ENCODE results near the gene SMYD3. TPM values are rescaled to one million over a fixed set of nuclear protein-coding genes. Genes with fewer than 3 reads are reported as not detected.

The SMYD3 gene
- polyA plus RNA-seq, 1 donor from 2014 or later, result 48.6 TPM

DNA sequence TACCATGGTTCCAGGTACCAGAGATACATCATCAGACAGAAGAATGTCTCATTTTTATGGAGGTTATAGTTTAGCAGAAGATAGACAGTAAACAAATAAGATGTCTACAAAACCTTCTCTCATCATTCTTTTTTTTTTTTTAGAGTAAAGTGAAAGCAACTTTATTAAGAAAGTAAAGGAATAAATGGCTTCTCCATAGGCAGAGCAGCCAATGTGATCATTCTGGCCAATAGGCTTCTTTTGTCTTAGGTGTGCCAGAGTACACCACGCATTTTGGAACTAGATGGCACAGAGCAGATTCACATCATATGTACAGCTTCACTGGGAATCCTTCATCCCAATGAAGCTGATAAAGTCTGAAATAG lies 428.2 kb downstream of the SMYD3 start:
- no peaks in the 10 kb centered on the region for H4K20me1 ChIP-seq (ENCODE audit: insufficient read depth)
- TF ChIP-seq POLR2AphosphoS5 (IDR thresholded peaks at IDR 0.05), result no peak
- no peak overlapping the region for H3K4me3 ChIP-seq (ENCODE audit: low read length)
- no peaks in the 10 kb centered on the region for H3K9me2 ChIP-seq (ENCODE audit: insufficient read depth, low read length)
- H2AFZ ChIP-seq (ENCODE audit: low read depth, low read length), result no peak overlapping the region
- no peaks in the 10 kb centered on the region for H3K9me3 ChIP-seq (ENCODE audit: low read length)
- no peaks in the 10 kb centered on the region for H3F3A ChIP-seq (ENCODE audit: insufficient read depth, low read length, poor library complexity, severe bottlenecking)
- no peak overlapping the region for H3K4me2 ChIP-seq (ENCODE audit: low read length)
- no peak overlapping the region for H3K9ac ChIP-seq (ENCODE audit: low read length)
- no peaks in the 10 kb centered on the region for H3K79me2 ChIP-seq (replicated peaks; ENCODE audit: insufficient read depth, low read length)
- no peak overlapping the region for H3K27ac ChIP-seq (ENCODE audit: low read length)
- no peaks in the 10 kb centered on the region for H3K27me3 ChIP-seq (ENCODE audit: insufficient read depth, low read depth, low read length)
- no peaks in the 10 kb centered on the region for H3K36me3 ChIP-seq (ENCODE audit: insufficient read depth, low read length)

DNA sequence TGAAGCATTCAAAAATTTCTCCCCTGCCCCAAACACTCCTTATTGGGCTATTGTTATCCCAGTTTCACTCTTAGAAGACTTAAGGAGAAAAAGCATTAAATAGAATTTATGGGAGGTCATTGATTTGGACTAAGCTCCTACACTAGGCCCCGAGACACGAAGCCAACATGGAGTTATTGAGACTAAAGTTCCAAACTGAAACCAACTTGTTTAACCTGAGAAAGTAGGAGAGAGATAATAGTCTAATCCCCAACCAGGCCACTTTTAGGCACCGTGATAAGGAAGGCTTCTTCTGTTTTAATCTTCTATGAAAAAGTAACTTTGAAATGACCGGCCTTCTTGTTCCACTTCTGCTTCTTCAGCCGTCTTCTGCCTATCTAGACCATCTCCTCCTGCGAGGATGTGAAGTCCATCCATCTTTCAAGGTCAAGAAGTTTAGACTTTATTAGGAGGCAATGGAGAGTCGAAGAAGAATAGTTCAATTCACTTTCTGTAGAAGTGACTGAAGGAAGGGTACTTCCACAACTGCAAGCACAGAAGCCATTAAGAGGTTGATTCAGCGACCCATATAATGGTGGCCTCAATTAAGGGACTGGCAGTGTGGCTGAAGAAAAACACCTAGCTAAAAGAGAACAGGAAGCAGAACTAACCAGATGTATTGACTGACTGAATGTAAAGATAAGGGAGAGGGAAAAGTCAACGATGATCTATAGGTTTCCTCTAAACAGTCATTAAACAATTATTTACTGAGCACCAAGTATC lies 428.8 kb downstream of the SMYD3 start:
- Histone ChIP-seq H4K20me1 (ENCODE audit: insufficient read depth) (no peaks in the 10 kb centered on the region), H3K4me2 (ENCODE audit: low read length) (no peak overlapping the region), H3K27me3 (ENCODE audit: insufficient read depth, low read depth, low read length) (no peaks in the 10 kb centered on the region), H3K9me2 (ENCODE audit: insufficient read depth, low read length) (no peaks in the 10 kb centered on the region), H3K4me3 (ENCODE audit: low read length) (no peak overlapping the region), H3K9ac (ENCODE audit: low read length) (no peak overlapping the region), H3K9me3 (ENCODE audit: low read length) (no peaks in the 10 kb centered on the region), H3K79me2 (replicated peaks; ENCODE audit: insufficient read depth, low read length) (no peaks in the 10 kb centered on the region), H3K27ac (ENCODE audit: low read length) (no peak overlapping the region), H2AFZ (ENCODE audit: low read depth, low read length) (no peak overlapping the region), H3K36me3 (ENCODE audit: insufficient read depth, low read length) (no peaks in the 10 kb centered on the region), H3F3A (ENCODE audit: insufficient read depth, low read length, poor library complexity, severe bottlenecking) (no peaks in the 10 kb centered on the region)
- TF ChIP-seq RAD21 (conservative IDR thresholded peaks at IDR 0.05) (no peak), MXI1 (conservative IDR thresholded peaks at IDR 0.05; ENCODE audit: poor library complexity, severe bottlenecking) (no peak)
- TF ChIP-seq, protein P1, sequence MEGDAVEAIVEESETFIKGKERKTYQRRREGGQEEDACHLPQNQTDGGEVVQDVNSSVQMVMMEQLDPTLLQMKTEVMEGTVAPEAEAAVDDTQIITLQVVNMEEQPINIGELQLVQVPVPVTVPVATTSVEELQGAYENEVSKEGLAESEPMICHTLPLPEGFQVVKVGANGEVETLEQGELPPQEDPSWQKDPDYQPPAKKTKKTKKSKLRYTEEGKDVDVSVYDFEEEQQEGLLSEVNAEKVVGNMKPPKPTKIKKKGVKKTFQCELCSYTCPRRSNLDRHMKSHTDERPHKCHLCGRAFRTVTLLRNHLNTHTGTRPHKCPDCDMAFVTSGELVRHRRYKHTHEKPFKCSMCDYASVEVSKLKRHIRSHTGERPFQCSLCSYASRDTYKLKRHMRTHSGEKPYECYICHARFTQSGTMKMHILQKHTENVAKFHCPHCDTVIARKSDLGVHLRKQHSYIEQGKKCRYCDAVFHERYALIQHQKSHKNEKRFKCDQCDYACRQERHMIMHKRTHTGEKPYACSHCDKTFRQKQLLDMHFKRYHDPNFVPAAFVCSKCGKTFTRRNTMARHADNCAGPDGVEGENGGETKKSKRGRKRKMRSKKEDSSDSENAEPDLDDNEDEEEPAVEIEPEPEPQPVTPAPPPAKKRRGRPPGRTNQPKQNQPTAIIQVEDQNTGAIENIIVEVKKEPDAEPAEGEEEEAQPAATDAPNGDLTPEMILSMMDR (IDR thresholded peaks at IDR 0.05; ENCODE audit: poor library complexity, severe bottlenecking), result no peak

DNA sequence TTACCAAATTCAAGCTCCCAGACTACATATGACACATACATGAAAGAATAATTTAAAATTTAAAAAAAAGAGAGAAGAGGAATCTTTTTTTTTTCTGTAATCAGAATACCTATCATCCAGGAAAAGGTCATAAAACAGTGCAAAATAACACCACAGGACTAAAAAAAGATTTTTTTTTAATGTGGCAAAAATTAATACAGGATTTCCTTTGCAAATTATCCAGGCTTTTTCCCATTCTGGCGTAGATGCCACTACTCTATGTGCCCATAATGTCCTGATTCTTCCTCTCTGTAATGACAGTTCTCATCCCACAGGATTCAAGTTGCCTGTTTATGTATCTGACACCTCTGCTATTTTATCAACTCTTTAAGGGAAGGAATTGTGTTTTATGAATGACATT lies 429.6 kb downstream of the SMYD3 start:
- no peak for TF ChIP-seq RAD21 (conservative IDR thresholded peaks at IDR 0.05)
- TF ChIP-seq EP300 (conservative IDR thresholded peaks at IDR 0.05; ENCODE audit: poor library complexity, severe bottlenecking), result no peak
- TF ChIP-seq, protein P2, sequence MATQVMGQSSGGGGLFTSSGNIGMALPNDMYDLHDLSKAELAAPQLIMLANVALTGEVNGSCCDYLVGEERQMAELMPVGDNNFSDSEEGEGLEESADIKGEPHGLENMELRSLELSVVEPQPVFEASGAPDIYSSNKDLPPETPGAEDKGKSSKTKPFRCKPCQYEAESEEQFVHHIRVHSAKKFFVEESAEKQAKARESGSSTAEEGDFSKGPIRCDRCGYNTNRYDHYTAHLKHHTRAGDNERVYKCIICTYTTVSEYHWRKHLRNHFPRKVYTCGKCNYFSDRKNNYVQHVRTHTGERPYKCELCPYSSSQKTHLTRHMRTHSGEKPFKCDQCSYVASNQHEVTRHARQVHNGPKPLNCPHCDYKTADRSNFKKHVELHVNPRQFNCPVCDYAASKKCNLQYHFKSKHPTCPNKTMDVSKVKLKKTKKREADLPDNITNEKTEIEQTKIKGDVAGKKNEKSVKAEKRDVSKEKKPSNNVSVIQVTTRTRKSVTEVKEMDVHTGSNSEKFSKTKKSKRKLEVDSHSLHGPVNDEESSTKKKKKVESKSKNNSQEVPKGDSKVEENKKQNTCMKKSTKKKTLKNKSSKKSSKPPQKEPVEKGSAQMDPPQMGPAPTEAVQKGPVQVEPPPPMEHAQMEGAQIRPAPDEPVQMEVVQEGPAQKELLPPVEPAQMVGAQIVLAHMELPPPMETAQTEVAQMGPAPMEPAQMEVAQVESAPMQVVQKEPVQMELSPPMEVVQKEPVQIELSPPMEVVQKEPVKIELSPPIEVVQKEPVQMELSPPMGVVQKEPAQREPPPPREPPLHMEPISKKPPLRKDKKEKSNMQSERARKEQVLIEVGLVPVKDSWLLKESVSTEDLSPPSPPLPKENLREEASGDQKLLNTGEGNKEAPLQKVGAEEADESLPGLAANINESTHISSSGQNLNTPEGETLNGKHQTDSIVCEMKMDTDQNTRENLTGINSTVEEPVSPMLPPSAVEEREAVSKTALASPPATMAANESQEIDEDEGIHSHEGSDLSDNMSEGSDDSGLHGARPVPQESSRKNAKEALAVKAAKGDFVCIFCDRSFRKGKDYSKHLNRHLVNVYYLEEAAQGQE (IDR thresholded peaks at IDR 0.05; ENCODE audit: borderline replicate concordance), result no peak
- no peak for TF ChIP-seq EZH2 (IDR thresholded peaks at IDR 0.05; ENCODE audit: borderline replicate concordance, insufficient read depth, low read length, poor library complexity, severe bottlenecking)
- TF ChIP-seq, protein P1 (IDR thresholded peaks at IDR 0.05; ENCODE audit: poor library complexity, severe bottlenecking), result no peak
- H3K27me3 ChIP-seq (ENCODE audit: insufficient read depth, low read depth, low read length), result no peaks in the 10 kb centered on the region
- H3K79me2 ChIP-seq (replicated peaks; ENCODE audit: insufficient read depth, low read length), result no peaks in the 10 kb centered on the region

More for the DNA sequence above, 429.6 kb downstream of the SMYD3 start:
- no peaks in the 10 kb centered on the region for H3K36me3 ChIP-seq (ENCODE audit: insufficient read depth, low read length)
- no peaks in the 10 kb centered on the region for H3F3A ChIP-seq (ENCODE audit: insufficient read depth, low read length, poor library complexity, severe bottlenecking)
- H3K27ac ChIP-seq (ENCODE audit: low read length), result no peak overlapping the region
- no peak overlapping the region for H3K9ac ChIP-seq (ENCODE audit: low read length)
- H3K4me2 ChIP-seq (ENCODE audit: low read length), result no peak overlapping the region
- H3K4me3 ChIP-seq (ENCODE audit: low read length), result no peak overlapping the region
- H3K9me2 ChIP-seq (ENCODE audit: insufficient read depth, low read length), result no peaks in the 10 kb centered on the region
- no peaks in the 10 kb centered on the region for H4K20me1 ChIP-seq (ENCODE audit: insufficient read depth)
- H2AFZ ChIP-seq (ENCODE audit: low read depth, low read length), result no peak overlapping the region
- H3K9me3 ChIP-seq (ENCODE audit: low read length), result no peaks in the 10 kb centered on the region

Data from neural cell (in vitro differentiated cells).